GM12874 (cell line): ENCODE results near the gene LYRM4.

Experiments
- TF ChIP-seq, protein P1 (sequence below): IDR thresholded peaks from 2 replicates; pipeline ENCODE4 v1.5.1; 2011; ENCODE audit warnings: low read depth, mild to moderate bottlenecking, control low read depth, low read length, moderate library complexity; ENCODE audit not compliant: insufficient read depth

LYRM4 gene

DNA sequence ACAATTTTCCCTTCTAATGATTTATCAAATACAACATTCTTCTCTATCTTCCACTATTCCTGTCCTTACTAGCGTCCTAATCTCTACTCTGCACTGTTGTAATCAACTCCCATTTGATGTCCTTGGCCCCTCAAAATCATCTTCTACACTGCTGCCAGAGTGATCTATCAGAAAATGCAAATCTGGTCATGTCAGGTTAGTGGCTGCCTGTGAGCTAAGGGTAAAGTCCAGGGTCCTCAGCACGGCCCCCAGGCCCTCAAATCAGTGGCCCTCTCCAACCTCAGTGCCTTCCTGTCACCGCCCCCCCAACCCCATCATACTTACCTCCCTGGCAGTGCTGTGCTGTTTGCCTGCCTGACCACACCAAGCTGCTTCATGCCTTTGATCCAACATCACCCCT is 3.8 kb downstream of the LYRM4 start:
- TF ChIP-seq, protein P1, sequence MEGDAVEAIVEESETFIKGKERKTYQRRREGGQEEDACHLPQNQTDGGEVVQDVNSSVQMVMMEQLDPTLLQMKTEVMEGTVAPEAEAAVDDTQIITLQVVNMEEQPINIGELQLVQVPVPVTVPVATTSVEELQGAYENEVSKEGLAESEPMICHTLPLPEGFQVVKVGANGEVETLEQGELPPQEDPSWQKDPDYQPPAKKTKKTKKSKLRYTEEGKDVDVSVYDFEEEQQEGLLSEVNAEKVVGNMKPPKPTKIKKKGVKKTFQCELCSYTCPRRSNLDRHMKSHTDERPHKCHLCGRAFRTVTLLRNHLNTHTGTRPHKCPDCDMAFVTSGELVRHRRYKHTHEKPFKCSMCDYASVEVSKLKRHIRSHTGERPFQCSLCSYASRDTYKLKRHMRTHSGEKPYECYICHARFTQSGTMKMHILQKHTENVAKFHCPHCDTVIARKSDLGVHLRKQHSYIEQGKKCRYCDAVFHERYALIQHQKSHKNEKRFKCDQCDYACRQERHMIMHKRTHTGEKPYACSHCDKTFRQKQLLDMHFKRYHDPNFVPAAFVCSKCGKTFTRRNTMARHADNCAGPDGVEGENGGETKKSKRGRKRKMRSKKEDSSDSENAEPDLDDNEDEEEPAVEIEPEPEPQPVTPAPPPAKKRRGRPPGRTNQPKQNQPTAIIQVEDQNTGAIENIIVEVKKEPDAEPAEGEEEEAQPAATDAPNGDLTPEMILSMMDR = no peak

DNA sequence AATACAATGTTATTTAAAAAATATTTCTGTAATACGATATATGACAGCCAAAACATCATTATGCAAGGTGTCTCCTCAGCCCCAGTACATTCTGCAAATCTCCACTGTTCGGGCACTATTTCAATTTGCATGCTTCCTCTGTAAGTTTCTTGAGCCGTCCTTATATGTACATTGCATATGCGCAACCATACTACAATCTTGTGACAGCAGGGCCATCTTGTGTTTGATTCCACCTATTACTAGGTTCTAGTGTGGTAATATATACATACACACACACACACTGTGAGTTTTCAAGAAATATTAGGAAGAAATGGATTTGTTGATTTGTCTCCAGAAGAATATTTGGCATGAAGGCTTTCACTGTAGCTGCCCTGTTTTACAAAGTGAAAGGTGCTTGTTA is 9.8 kb downstream of the LYRM4 start:
- TF ChIP-seq, protein P1 = no peak

DNA sequence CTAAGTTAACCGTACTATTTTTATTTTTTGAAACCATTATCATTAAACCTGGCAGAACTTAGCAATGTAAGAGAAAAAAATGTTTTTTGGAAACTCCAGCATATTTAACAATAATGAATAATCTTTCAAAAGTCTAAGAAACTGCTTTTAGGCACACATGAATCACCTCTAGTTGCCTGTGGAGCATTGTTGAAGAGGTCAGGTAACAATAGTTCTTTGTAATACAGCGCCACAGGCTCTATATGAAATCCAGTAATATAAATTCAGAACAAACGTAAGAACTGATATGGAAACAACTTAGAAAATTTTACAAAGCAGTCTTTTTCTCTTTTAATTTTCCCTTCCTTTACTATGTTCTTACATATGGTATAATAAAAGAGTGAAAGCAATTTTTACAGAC is 10.3 kb downstream of the LYRM4 start:
- TF ChIP-seq, protein P1 = no peak

DNA sequence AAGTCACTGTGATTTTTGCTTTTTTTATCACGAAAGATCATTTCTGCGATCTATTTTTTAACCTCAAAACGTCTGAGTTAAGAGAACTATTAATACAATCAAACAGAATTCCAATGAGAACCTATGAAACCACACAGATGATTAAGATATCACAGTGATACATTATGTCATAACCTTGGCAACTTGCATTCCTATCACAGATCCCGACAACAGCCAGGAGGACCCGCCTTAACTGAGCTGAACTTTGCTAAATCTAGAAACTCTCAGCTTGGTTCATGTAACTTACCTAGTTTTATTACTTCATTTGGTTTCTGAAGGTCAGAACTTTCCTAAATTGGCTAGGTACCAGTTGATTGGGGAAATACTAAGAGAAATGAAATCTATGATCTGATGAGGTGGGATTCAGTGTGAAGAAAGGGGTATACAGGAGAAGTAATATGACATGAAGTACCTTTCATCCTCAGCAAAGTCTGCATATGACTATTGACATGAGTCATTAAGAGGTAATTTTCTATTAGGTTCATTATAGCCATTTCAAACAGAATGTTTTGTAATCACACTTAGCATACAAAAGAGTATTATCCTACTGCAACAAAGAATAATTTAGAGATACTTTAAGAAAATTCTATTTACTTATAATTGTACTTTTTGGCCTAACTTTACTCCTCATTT is 11.2 kb downstream of the LYRM4 start:
- TF ChIP-seq, protein P1 = no peak

DNA sequence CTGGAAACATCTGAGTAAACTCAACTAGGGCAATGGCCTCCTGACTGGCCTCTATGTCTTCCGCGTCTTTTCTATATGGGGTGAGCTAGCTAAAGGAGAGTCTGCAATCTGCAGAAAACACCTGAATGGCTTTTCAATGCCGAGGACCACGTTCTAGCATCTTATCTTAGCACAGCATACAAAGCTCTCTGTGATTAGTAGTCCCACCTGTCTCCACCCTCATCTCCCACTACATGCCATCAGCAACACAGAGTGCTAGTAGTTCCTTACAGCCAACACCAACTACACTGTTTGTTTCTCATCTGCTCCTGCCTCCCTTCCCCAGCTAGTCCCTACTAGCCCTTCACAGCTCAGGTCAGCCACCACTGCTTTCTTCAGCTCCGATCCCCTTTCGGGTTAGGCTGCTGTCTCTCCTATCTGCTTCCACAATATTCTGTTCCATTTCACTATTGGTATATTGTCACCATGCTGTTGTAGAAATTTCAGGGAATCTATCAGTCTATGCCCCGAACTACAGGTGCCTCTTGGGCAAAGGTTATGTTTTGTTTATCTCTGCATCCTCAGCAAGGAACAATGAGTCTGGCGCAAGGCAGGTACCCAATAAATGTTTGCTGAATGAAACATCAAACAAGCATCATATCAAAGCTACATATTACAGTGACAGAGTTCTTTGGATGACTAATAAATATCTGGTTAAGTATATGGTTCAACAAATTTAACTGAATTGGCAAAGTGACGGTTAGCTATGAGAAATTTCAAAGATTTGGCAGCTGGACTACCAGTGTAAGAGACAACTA is 12.2 kb downstream of the LYRM4 start:
- TF ChIP-seq, protein P1 = no peak

DNA sequence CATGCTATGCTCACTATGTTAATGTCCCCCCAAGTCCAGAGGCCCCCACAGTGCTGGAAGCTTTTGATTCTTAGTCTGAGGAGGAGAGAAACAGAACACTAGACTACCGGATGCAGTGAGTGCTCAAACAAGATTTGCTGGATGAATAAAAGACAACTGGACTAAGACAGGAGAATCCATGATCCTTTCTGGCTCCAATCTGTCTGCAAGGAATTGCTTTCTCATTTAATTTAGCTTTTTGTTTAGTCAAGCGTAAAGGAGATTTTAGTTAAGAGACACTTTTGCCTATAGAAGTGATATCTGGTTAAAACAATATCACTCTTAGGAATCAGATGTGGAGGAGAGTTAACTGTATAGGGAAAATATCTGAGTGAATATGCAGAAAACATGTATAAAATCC is 13.5 kb downstream of the LYRM4 start:
- TF ChIP-seq, protein P1 = no peak

DNA sequence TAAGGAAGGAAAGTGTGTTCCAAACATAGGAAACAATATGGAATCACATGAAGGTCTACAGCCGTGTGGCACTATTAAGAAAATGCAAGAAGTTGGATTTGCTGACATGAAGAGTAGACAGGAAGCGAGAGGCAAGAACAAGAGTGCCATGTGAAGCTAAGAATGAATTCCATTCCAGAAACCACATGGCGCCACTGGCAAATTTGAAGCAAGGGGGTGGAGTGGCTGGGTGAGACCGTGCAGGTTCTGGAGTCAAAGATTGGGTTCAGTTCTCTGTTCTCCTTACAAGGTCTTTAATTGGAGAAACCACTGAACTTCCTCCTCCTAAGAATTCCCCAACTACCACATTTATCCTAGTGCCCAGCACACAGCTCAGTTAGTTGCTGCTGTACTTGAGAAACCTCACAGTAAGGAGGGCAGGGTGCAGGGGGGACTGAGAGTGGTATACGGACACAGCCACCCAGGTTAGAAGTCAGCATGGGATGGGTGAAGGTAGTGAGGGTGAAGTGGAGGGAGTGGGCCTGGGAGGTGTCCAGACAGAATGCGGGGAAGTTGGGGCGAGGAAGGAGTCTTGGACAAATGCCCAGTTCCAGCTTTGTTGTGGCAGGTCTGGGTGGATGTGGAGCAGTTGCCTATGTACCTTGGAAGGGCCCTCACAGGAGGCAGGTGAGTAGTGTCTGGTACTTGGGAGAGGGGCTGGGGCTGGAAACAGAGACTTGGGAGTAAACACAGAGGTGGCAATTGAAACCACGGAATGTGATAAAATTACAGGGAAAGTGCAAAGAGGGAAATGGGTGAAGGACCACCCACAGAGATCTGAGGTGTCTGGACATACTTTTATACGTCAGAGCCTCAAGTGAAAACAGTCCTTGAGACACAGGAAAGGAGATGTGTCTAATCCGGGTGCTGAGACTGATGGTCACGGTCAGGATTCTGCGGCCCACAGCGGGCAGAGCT is 14.3 kb downstream of the LYRM4 start:
- TF ChIP-seq, protein P1 = no peak
